Retinal pigment epithelial cell (primary cell): ENCODE results near the gene ZNF416.

Source experiments
- DNase-seq: peaks from one replicate; pipeline ENCODE4 v3.0.0-alpha.2; 2010; ENCODE audit warnings: low read depth
- H3K4me3 ChIP-seq: 2 replicates; pipeline ENCODE4 v1.5.1; 2011; ENCODE audit warnings: mild to moderate bottlenecking, low read length, control low read depth, moderate library complexity
- TF ChIP-seq, protein P1 (sequence below): conservative IDR thresholded peaks from 2 replicates; pipeline ENCODE4 v1.5.1; 2011; ENCODE audit warnings: low read depth, low read length, control low read depth, inconsistent platforms

ZNF416 gene

DNA sequence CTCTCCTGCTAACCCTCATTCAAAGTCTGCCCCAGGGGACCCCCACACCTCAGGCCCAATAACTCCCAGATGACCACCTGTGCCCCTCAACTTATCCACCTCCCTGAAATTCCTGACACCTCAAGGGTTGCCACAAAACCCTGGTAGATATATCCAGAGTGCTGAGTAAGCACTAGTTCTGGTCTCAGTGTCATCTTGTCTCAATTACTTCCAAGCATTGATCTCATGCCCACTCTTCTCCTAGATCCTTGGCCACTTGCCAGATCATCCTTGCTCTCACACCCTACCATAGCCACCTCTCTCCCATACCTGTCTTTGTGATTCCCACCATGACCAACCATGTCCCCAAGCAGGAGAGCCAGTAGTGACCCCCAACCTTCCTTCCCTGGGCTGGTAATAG is 2.0 kb downstream of the ZNF416 start:
- H3K4me3 ChIP-seq = no peak overlapping the region
- DNase-seq = no peak
- TF ChIP-seq, protein P1, sequence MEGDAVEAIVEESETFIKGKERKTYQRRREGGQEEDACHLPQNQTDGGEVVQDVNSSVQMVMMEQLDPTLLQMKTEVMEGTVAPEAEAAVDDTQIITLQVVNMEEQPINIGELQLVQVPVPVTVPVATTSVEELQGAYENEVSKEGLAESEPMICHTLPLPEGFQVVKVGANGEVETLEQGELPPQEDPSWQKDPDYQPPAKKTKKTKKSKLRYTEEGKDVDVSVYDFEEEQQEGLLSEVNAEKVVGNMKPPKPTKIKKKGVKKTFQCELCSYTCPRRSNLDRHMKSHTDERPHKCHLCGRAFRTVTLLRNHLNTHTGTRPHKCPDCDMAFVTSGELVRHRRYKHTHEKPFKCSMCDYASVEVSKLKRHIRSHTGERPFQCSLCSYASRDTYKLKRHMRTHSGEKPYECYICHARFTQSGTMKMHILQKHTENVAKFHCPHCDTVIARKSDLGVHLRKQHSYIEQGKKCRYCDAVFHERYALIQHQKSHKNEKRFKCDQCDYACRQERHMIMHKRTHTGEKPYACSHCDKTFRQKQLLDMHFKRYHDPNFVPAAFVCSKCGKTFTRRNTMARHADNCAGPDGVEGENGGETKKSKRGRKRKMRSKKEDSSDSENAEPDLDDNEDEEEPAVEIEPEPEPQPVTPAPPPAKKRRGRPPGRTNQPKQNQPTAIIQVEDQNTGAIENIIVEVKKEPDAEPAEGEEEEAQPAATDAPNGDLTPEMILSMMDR = no peak

- no peak overlapping the region for H3K4me3 ChIP-seq
- TF ChIP-seq, protein P1 = no peak
- no peak for DNase-seq
These were observed 6.2 kb downstream of the ZNF416 start for GRCh38 chr19:57572415-57572947.

DNA sequence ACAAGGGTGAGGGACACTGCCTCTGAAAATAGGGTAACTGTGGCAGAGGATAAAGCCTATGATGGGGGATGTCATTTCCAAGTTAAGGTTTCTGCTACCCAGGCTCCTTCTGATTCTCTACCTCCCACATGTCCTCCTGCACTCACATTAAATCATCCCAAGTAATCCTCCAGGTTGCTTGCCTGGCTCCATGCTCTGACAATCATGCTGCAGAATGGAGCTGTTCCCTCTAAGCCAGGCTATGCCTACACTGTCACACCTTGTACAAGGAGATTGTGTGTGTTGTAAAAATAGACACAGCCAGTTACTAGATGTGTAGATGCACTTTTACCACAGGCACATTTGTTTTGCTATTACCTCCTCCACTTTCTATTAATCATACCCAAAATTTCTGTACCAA is 8.0 kb downstream of the ZNF416 start:
- H3K4me3 ChIP-seq = no peak overlapping the region
- DNase-seq = no peak
- TF ChIP-seq, protein P1 = no peak

GRCh38 chr19:57566396-57567265 is 12.1 kb downstream of the ZNF416 start:
- no peak for DNase-seq
- H3K4me3 ChIP-seq = no peak overlapping the region
- TF ChIP-seq, protein P1 = no peak

DNA sequence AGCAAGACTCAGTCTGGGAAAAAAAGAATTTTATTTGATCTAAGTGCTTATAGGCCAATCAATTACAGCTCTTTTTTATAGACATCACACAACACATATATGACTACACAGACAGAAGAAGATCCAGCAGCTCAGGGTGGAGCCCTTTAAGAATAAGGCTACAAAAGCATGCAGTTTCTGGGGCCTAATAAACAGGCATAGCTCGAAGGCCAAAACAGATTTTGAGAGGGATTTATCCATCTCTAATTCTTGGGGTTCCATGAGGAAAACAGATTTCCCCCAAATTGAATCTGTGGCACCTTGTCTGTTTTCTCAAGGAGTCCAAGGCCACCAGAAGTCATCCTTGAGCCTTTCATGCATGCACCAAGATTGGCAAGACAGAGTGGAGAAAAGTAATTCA is 15.2 kb downstream of the ZNF416 start:
- DNase-seq = no peak
- TF ChIP-seq, protein P1 = no peak
- no peak overlapping the region for H3K4me3 ChIP-seq

- no peak for DNase-seq
- TF ChIP-seq, protein P1 = no peak
- peak overlapping the region; percentile 92 for H3K4me3 ChIP-seq
These were observed 18.6 kb downstream of the ZNF416 start for GRCh38 chr19:57560049-57560491.
